Measurements from ENCODE around the gene TRIM67. TPM values are rescaled to one million over a fixed set of nuclear protein-coding genes. Genes with fewer than 3 reads are reported as not detected.
"Not testable (repeated sequence)": the region's sequence is repeated elsewhere in the genome, so short reads cannot be mapped to it uniquely, and the experiment has no call there.

The TRIM67 gene
- total and polyA plus RNA-seq, 2 donors (not counting 1 experiment from before 2014, with no cell fraction given), result not detected

GRCh38 chr1:231130544-231130943, 31.3 kb upstream of the TRIM67 start:
- no peaks in the 10 kb centered on the region for H3K4me1 Mint-ChIP-seq
- no peak overlapping the region for H3K27ac ChIP-seq (ENCODE audit: low read length in 2 of 2)
- intact Hi-C loops (cut with micrococcal nuclease), result no loop called here
- H3K27me3 Mint-ChIP-seq, result peaks cover 3% of the 10 kb centered on the region
- no peaks in the 10 kb centered on the region for H3K9me3 ChIP-seq (ENCODE audit: control extremely low read depth in 1 of 3, control insufficient read depth in 2 of 3, insufficient read depth in 1 of 3, low read length in 2 of 3)
- H2AFZ ChIP-seq (ENCODE audit: insufficient read depth, low read depth, low read length, poor library complexity, severe bottlenecking), result no peak overlapping the region
- H3K4me2 ChIP-seq (replicated peaks; ENCODE audit: low read depth, low read length, poor library complexity, severe bottlenecking), result no peak overlapping the region
- ChIA-PET POLR2A (no interaction called here), CTCF (no interaction called here)
- H3K27ac Mint-ChIP-seq, result no peak overlapping the region
- DNase-seq (no peak), ATAC-seq (ENCODE audit: low read depth) (no peak)
- H3K4me3 ChIP-seq (ENCODE audit: control extremely low read depth in 1 of 5, extremely low read depth in 1 of 5, insufficient read depth in 1 of 5, low read depth in 2 of 5, low read length in 4 of 5), result no peak overlapping the region
- H3K9me3 Mint-ChIP-seq (ENCODE audit: insufficient read depth), result peaks cover 2% of the 10 kb centered on the region
- no peaks in the 10 kb centered on the region for H4K20me1 ChIP-seq (ENCODE audit: control insufficient read depth, insufficient read depth, low read length, poor library complexity, severe bottlenecking)
- H3K4me3 Mint-ChIP-seq, result no peak overlapping the region
- no peak overlapping the region for H3K9ac ChIP-seq (ENCODE audit: low read length)
- no peaks in the 10 kb centered on the region for H3K27me3 ChIP-seq (replicated peaks in 1 of 4; ENCODE audit: control extremely low read depth in 1 of 4, control insufficient read depth in 3 of 4, insufficient read depth in 4 of 4, low read length in 3 of 4)
- H3K79me2 ChIP-seq (ENCODE audit: control insufficient read depth, insufficient read depth, low read length), result no peaks in the 10 kb centered on the region
- H3K4me1 ChIP-seq (ENCODE audit: control insufficient read depth in 2 of 2, insufficient read depth in 2 of 2, low read length in 2 of 2), result no peaks in the 10 kb centered on the region
- TF ChIP-seq EZH2 (IDR thresholded peaks at IDR 0.05; ENCODE audit: borderline replicate concordance, insufficient read depth, low read depth, low read length, poor library complexity, severe bottlenecking), result no peak
- no peak for TF ChIP-seq CTCF (IDR thresholded peaks at IDR 0.05)
- no peaks in the 10 kb centered on the region for H3K36me3 ChIP-seq (replicated peaks in 1 of 2; ENCODE audit: control extremely low read depth in 1 of 2, control insufficient read depth in 1 of 2, extremely low read depth in 1 of 2, insufficient read depth in 2 of 2, low read length in 1 of 2)
- no CpG with 5 or more reads among the region's 4 CpGs for WGBS (ENCODE audit: insufficient coverage)

GRCh38 chr1:231132591-231132990, 29.3 kb upstream of the TRIM67 start:
- H3K4me3 Mint-ChIP-seq; H3K79me2 ChIP-seq (ENCODE audit: control insufficient read depth, insufficient read depth, low read length); H3K27me3 Mint-ChIP-seq; H3K9ac ChIP-seq (ENCODE audit: low read length); DNase-seq; H3K27ac ChIP-seq (ENCODE audit: low read length in 2 of 2); H3K4me2 ChIP-seq (replicated peaks; ENCODE audit: low read depth, low read length, poor library complexity, severe bottlenecking); H3K27me3 ChIP-seq (replicated peaks in 1 of 4; ENCODE audit: control extremely low read depth in 1 of 4, control insufficient read depth in 3 of 4, insufficient read depth in 4 of 4, low read length in 3 of 4); H2AFZ ChIP-seq (ENCODE audit: insufficient read depth, low read depth, low read length, poor library complexity, severe bottlenecking); CTCF ChIA-PET; H3K27ac Mint-ChIP-seq; intact Hi-C loops (cut with micrococcal nuclease); H3K9me3 ChIP-seq (ENCODE audit: control extremely low read depth in 1 of 3, control insufficient read depth in 2 of 3, insufficient read depth in 1 of 3, low read length in 2 of 3); POLR2A ChIA-PET; H4K20me1 ChIP-seq (ENCODE audit: control insufficient read depth, insufficient read depth, low read length, poor library complexity, severe bottlenecking); H3K4me3 ChIP-seq (ENCODE audit: control extremely low read depth in 1 of 5, extremely low read depth in 1 of 5, insufficient read depth in 1 of 5, low read depth in 2 of 5, low read length in 4 of 5); H3K4me1 ChIP-seq (ENCODE audit: control insufficient read depth in 2 of 2, insufficient read depth in 2 of 2, low read length in 2 of 2); H3K4me1 Mint-ChIP-seq; H3K36me3 ChIP-seq (replicated peaks in 1 of 2; ENCODE audit: control extremely low read depth in 1 of 2, control insufficient read depth in 1 of 2, extremely low read depth in 1 of 2, insufficient read depth in 2 of 2, low read length in 1 of 2); H3K9me3 Mint-ChIP-seq (ENCODE audit: insufficient read depth); ATAC-seq (ENCODE audit: low read depth): not testable (repeated sequence)
- WGBS (ENCODE audit: insufficient coverage), result 100% methylated on average over 6 of the region's 8 CpGs
